Measurements from ENCODE around the gene GRK5.

The GRK5 gene

DNA sequence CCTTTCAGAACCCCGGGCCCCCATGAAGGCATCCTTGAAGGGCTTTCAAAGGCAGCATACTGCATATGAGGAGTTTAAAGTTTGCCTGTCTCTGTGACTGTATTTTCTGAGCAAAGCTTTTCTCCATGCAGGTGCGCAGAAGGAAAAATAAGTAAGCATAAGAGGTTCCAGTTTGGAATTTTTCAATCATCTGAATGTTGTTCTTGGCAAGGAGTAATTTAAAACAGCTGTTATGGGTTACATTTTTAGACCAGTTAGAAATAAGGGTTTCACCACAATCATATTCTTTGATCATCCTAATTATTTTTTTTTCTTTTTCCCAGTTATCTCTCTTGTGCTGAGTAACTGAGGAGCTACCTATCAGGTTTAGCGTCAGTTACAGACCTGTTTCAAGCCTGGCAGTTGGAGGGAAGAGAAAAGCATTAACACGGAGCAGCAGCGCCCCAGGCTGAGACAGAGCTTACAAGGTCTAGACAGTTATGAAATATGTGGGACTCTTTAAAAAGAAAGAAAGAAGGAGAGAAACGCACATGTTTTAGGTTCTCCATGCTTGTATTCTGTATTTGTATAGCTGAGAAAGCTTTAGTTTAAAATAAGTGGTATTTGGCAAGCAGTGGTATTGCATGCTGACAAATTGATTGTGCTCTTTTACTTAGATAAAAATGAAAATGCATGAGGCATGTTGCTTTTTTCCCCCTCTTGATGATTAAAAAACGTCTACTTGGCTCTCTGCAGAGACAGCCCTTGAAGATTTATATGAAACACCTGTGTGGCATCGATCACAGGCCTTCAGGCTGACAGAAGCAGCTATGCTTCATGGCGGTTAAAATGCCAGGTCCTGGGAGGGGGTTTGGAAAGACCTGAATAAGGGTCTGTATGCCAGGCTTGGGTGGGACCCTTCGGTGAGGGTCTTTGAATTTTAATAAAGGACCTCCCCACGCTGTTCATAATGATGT, 157.6 kb downstream of the GRK5 start:
- H3K4me1 ChIP-seq (ENCODE audit: control insufficient read depth, insufficient read depth, low read length), result no peaks in the 10 kb centered on the region

DNA sequence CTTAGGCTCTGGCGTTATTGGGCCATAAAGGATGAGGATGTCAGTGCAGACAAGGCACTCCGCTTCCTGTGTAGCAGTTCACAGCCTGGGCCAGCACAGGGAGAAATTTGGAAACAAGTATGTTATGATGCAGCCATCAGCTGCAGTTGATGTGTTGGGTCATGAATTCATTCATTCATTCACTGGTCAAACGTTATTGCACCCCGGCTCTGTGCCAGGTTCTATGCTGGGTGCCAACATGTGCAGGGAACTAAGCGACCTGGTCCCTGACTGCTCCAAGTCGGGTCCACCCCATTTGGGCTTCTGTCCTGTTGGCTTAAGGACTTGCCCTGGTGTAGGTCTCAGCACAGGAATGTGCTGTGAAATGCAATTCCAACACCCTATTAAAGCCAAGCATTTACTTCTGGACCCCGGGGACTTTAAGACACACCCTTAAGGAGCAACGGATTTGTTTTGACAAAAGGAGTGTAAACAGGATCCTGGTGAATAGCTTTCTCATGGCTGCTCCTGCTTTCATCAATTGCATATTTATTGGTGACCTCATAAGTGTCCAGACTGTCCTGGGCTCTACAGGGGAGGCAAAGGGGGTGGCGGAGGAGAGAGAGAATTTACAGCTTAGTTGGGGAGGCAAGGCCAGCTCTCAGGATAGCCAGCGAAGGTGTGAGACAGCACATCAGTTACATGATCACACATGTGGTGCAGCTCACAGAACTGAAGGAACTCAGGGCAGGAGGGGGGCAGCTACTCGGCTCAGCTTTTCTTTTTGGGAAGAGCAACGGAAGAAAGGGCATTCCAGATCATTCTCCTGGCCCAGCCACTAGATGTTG, 158.6 kb downstream of the GRK5 start:
- H3K36me3 ChIP-seq (ENCODE audit: control insufficient read depth, insufficient read depth, low read length), result no peaks in the 10 kb centered on the region
- no peaks in the 10 kb centered on the region for H3K9me3 ChIP-seq (ENCODE audit: control insufficient read depth, insufficient read depth, low read length)
- no peak overlapping the region for H3K9ac ChIP-seq (ENCODE audit: low read depth, low read length)
- H3K4me3 ChIP-seq (ENCODE audit: low read depth, low read length), result no peak overlapping the region
- H3K4me1 ChIP-seq (ENCODE audit: control insufficient read depth, insufficient read depth, low read length), result no peaks in the 10 kb centered on the region
- H3K27me3 ChIP-seq (ENCODE audit: control insufficient read depth, insufficient read depth, low read length), result no peaks in the 10 kb centered on the region
- no peak overlapping the region for H3K27ac ChIP-seq (ENCODE audit: low read depth, low read length)

More for the DNA sequence above, 157.6 kb downstream of the GRK5 start:
- Histone ChIP-seq H3K27ac (ENCODE audit: low read depth, low read length) (no peak overlapping the region), H3K27me3 (ENCODE audit: control insufficient read depth, insufficient read depth, low read length) (no peaks in the 10 kb centered on the region), H3K9ac (ENCODE audit: low read depth, low read length) (no peak overlapping the region), H3K4me3 (ENCODE audit: low read depth, low read length) (no peak overlapping the region), H3K9me3 (ENCODE audit: control insufficient read depth, insufficient read depth, low read length) (no peaks in the 10 kb centered on the region), H3K36me3 (ENCODE audit: control insufficient read depth, insufficient read depth, low read length) (no peaks in the 10 kb centered on the region)

DNA sequence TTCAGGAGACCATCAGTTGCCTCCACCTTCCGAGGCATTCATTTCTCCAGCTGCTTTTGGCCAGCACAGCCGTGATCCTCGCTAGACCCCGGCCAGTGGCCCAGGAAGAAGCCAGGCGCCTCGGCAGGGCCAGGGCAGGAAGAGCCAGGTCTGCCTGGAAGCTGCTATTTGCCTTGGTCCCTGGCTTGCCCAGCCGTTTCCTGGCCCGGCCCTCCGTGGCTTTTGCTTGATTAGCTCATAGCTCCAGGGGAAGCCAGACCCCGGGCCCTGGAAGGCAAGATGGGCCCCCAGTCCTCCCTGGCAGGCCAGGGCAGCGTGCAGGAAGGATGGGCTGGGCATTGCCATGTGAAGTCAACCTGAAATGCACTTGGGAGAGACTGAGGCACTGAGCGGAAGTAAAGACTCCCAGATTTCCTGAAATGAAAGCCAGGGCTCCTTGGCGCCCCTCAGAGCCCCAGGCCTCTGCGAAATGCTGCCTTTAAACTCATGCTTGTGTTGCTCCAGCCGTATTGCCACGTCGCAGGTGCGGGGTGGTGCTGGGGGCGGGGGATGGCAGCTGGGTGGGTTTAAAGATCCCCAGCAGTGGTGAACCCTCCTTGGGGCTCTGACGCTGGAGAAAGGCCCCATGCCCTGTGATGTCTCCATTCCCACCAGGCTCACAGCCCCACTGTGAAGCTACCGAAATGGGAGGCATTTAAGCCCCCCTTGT, 160.6 kb downstream of the GRK5 start:
- H3K36me3 ChIP-seq (ENCODE audit: control insufficient read depth, insufficient read depth, low read length), result no peaks in the 10 kb centered on the region
- no peaks in the 10 kb centered on the region for H3K9me3 ChIP-seq (ENCODE audit: control insufficient read depth, insufficient read depth, low read length)
- no peaks in the 10 kb centered on the region for H3K4me1 ChIP-seq (ENCODE audit: control insufficient read depth, insufficient read depth, low read length)
- H3K4me3 ChIP-seq (ENCODE audit: low read depth, low read length), result no peak overlapping the region
- H3K27ac ChIP-seq (ENCODE audit: low read depth, low read length), result no peak overlapping the region
- no peaks in the 10 kb centered on the region for H3K27me3 ChIP-seq (ENCODE audit: control insufficient read depth, insufficient read depth, low read length)
- H3K9ac ChIP-seq (ENCODE audit: low read depth, low read length), result no peak overlapping the region

DNA sequence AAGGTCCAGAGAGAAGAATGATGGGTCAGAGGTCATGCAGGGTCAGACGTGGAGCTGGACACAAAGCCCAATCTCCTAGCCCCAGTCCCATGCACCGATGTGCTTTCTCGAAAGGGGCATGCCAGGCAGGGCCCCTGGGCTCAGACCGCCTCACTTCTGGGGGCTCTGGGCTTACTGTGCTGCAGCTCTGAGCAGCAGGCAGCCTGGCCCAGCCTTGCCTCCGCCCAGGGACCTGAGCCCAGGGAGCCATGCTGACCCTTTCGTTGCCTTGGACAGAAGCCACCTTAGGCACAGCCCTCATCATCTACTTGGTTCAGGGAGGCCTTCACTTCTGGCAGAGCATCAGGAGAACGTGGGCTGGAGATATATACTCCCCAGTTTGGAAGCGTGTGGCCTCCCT, 161.2 kb downstream of the GRK5 start:
- Histone ChIP-seq H3K9ac (ENCODE audit: low read depth, low read length) (no peak overlapping the region), H3K27ac (ENCODE audit: low read depth, low read length) (no peak overlapping the region), H3K9me3 (ENCODE audit: control insufficient read depth, insufficient read depth, low read length) (no peaks in the 10 kb centered on the region), H3K27me3 (ENCODE audit: control insufficient read depth, insufficient read depth, low read length) (no peaks in the 10 kb centered on the region), H3K36me3 (ENCODE audit: control insufficient read depth, insufficient read depth, low read length) (no peaks in the 10 kb centered on the region), H3K4me3 (ENCODE audit: low read depth, low read length) (no peak overlapping the region), H3K4me1 (ENCODE audit: control insufficient read depth, insufficient read depth, low read length) (no peaks in the 10 kb centered on the region)

DNA sequence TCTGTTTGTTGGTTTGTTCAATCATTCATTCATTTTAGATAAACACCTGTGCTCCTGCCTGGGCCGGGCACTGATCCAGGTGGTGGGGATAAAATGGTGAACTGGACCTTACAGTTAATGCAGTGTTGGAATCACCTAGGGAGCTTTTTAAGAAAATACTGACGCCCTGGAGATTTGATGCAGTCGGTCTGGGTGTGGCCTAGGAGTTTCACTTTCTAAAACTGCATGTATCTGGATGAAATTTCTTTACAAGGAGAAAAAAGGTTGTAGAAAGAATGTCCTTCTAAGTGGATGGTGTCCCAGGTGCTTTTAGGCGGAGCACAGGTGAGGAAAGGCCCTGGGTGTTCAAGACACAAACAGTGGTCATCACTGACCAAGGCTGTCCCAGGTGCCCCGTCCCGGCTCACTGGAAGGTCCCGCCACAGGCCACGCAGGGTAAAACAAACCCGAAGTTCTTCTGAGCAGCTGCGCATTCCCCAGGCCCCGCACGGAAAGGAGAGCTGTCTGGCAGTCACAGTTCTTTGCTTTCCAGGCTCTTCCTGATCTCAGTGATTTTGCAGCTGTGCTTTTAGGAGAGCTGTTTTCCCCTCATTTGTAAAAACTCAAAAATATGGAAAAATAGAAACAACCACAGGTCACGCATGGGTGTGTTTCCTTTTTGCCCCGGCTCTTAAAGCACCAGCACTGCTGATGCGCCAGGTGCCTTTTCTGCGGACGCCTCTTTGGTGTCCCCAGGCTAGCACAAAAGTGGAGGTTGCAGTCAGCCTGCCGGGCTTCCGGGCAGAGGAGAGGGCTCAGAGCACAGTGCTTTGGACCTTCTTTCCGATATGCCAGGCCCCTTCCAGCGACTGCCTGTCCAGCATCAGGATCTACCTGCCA, 161.9 kb downstream of the GRK5 start:
- Histone ChIP-seq H3K9me3 (ENCODE audit: control insufficient read depth, insufficient read depth, low read length) (no peaks in the 10 kb centered on the region), H3K27ac (ENCODE audit: low read depth, low read length) (no peak overlapping the region), H3K27me3 (ENCODE audit: control insufficient read depth, insufficient read depth, low read length) (no peaks in the 10 kb centered on the region), H3K36me3 (ENCODE audit: control insufficient read depth, insufficient read depth, low read length) (no peaks in the 10 kb centered on the region), H3K4me1 (ENCODE audit: control insufficient read depth, insufficient read depth, low read length) (no peaks in the 10 kb centered on the region), H3K9ac (ENCODE audit: low read depth, low read length) (no peak overlapping the region), H3K4me3 (ENCODE audit: low read depth, low read length) (no peak overlapping the region)

DNA sequence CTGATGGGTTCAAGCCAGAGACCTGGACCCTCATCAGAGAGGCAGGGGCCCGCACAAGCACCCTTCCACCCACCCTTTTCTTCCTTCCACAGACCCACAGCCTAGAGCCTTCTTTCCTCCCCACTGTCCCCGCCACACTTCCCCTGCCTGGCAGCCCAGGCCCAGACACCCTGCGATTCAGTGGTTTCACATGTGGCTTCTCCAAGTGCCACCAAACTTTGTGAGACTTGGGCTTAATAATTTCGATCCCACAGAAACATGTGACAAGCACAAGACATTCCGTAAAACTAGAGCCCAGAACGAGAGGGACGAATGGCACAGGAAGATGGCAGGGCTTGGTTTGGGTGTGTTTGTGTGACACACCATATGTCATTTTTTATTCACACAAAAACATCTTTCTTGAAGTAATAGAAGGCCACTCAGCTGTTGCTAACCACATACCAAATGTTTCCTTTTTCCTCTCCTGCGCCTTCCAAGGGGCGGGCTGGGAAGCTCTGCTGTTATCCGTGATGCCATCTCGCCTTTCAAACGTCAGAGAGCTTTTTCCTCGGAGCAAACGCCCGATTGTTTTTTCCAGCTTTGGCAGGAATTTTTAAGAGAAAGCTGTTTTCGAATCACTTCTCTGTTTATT, 162.9 kb downstream of the GRK5 start:
- no peak overlapping the region for H3K4me3 ChIP-seq (ENCODE audit: low read depth, low read length)
- no peak overlapping the region for H3K9ac ChIP-seq (ENCODE audit: low read depth, low read length)

DNA sequence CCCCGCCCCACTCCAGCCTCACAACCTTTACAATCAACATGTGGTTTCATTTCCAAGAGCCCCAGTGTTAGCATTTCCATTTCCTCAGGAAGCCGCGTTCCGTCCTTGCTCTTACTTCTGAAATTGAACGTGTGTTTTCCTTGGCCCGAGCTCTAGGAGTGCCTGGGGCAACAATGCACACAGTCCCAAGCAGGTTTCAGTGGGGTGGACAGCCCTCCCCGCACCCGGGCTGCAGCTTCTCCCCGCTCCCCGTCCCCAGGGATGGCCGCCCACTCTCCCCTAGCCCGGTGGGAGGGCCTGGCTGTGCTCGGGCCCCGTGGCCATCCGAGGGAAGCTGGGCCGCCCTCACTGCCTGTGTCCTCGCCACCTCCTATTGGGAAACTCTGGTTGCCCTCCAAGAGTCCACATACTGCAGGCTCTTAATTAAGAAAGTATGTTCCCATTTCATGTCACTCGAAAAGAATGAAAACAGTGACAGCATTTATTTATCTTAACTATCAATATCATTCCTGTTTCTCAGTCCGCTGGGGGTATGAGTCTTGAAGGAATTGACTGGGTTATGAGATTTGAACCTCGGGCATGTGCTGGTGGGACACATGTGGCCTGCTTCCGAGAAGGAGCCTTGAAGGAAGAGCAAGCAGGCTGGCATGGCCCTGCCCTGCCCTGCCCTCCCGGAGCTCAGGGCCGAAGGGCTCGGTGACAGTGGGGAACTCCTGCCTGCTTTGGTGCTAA, 163.8 kb downstream of the GRK5 start:
- Histone ChIP-seq H3K4me1 (ENCODE audit: control insufficient read depth, insufficient read depth, low read length) (no peaks in the 10 kb centered on the region), H3K27ac (ENCODE audit: low read depth, low read length) (no peak overlapping the region), H3K36me3 (ENCODE audit: control insufficient read depth, insufficient read depth, low read length) (no peaks in the 10 kb centered on the region), H3K9ac (ENCODE audit: low read depth, low read length) (no peak overlapping the region), H3K9me3 (ENCODE audit: control insufficient read depth, insufficient read depth, low read length) (no peaks in the 10 kb centered on the region), H3K27me3 (ENCODE audit: control insufficient read depth, insufficient read depth, low read length) (no peaks in the 10 kb centered on the region), H3K4me3 (ENCODE audit: low read depth, low read length) (no peak overlapping the region)

More for the DNA sequence above, 162.9 kb downstream of the GRK5 start:
- H3K27me3 ChIP-seq (ENCODE audit: control insufficient read depth, insufficient read depth, low read length), result no peaks in the 10 kb centered on the region
- no peaks in the 10 kb centered on the region for H3K36me3 ChIP-seq (ENCODE audit: control insufficient read depth, insufficient read depth, low read length)
- no peaks in the 10 kb centered on the region for H3K9me3 ChIP-seq (ENCODE audit: control insufficient read depth, insufficient read depth, low read length)
- no peaks in the 10 kb centered on the region for H3K4me1 ChIP-seq (ENCODE audit: control insufficient read depth, insufficient read depth, low read length)
- H3K27ac ChIP-seq (ENCODE audit: low read depth, low read length), result no peak overlapping the region

DNA sequence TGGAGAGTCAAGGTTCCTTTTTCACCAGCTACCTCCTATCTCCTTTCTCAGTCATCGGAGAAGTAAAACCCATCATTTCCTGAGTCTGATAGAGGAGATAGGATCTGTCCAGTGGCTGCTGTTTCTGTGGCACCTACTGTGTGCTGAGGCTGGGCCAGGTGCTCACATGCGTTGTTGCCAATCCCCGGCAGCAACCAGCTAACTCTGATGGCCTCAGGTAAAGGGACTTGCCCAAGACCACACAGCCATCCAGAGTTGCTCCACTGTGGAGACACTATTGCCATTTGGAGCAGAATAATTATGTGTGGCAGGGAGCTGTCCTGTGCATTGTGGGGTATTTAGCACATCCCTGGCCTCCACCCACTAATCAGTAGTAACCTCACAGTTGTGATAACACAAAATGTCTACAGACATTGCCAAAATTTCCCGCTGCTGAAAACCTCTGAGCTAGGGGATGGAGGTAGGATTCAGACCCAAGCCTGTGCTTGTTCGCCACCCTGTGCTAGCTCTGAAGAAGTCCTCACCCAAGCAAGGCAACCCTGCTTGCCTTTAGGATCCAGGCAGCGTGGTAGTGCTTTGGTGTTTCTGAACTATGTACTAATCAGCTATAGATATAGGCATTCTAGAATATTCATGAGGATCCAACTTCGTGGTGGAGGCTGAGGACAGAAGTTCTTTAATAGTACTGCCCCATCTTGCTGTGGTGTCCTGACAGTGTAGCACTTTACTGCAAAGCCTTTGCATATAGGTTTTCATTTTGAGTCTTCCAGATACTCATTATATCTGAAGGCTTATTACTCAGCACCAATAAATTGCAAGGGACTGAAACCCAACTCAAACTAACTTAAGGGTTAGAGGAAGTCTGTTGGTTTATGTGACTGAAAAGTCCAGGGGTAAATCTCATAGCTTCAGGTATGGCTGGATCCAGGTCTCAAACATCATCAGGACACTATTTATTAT, 164.6 kb downstream of the GRK5 start:
- H3K9me3 ChIP-seq (ENCODE audit: control insufficient read depth, insufficient read depth, low read length), result no peaks in the 10 kb centered on the region
- no peaks in the 10 kb centered on the region for H3K27me3 ChIP-seq (ENCODE audit: control insufficient read depth, insufficient read depth, low read length)
- no peaks in the 10 kb centered on the region for H3K36me3 ChIP-seq (ENCODE audit: control insufficient read depth, insufficient read depth, low read length)
- H3K4me3 ChIP-seq (ENCODE audit: low read depth, low read length), result no peak overlapping the region
- no peak overlapping the region for H3K27ac ChIP-seq (ENCODE audit: low read depth, low read length)
- H3K9ac ChIP-seq (ENCODE audit: low read depth, low read length), result no peak overlapping the region
- H3K4me1 ChIP-seq (ENCODE audit: control insufficient read depth, insufficient read depth, low read length), result no peaks in the 10 kb centered on the region
